ENCODE data around the gene USH2A.

The USH2A gene

DNA sequence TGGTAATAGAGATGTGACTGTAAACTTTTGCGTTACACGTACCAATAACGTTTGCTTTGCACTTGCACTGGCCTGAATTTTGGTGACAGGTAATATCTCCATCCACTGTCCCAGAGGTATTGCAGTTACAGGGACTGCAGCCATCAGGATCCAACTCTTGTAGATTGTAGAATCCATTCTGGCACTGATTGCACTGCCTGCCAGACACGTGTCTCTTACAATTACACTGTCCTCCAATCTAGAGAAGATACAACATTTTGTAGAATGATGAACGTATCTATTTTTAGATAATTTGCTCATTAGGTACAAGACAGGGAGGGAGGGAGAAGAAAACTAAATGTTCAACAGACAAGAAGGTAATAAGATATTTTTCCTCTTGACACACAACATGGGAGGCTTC, 172.4 kb downstream of the USH2A start:
- TF ChIP-seq, protein P1, sequence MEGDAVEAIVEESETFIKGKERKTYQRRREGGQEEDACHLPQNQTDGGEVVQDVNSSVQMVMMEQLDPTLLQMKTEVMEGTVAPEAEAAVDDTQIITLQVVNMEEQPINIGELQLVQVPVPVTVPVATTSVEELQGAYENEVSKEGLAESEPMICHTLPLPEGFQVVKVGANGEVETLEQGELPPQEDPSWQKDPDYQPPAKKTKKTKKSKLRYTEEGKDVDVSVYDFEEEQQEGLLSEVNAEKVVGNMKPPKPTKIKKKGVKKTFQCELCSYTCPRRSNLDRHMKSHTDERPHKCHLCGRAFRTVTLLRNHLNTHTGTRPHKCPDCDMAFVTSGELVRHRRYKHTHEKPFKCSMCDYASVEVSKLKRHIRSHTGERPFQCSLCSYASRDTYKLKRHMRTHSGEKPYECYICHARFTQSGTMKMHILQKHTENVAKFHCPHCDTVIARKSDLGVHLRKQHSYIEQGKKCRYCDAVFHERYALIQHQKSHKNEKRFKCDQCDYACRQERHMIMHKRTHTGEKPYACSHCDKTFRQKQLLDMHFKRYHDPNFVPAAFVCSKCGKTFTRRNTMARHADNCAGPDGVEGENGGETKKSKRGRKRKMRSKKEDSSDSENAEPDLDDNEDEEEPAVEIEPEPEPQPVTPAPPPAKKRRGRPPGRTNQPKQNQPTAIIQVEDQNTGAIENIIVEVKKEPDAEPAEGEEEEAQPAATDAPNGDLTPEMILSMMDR (IDR thresholded peaks at IDR 0.05; ENCODE audit: control insufficient read depth, insufficient read depth, low read depth, low read length, missing control alignments), result no peak
- no peak for DNase-seq (ENCODE audit: low read depth)
- H3K4me3 ChIP-seq (ENCODE audit: control insufficient read depth, low read depth, low read length), result no peak overlapping the region

DNA sequence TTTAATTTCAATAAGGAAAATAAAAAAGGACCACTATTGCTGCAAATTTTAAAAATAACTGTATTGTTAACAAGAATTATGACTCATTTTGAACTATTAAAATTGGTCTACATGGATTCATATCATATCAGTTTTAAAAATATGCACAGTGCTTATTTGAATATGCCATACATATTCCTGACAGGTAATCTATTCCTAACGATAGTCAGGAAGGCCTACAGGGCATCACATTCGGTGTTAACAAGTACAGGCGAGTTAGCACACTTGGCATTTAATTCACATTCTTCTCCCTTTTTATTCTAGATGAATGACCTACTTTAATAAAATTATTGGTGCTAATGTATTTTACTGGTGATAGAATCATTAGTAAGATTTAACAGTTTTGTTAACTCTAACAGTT, 174.6 kb downstream of the USH2A start:
- H3K4me3 ChIP-seq (ENCODE audit: control insufficient read depth, low read depth, low read length), result no peak overlapping the region
- TF ChIP-seq, protein P1 (IDR thresholded peaks at IDR 0.05; ENCODE audit: control insufficient read depth, insufficient read depth, low read depth, low read length, missing control alignments), result no peak
- no peak for DNase-seq (ENCODE audit: low read depth)

DNA sequence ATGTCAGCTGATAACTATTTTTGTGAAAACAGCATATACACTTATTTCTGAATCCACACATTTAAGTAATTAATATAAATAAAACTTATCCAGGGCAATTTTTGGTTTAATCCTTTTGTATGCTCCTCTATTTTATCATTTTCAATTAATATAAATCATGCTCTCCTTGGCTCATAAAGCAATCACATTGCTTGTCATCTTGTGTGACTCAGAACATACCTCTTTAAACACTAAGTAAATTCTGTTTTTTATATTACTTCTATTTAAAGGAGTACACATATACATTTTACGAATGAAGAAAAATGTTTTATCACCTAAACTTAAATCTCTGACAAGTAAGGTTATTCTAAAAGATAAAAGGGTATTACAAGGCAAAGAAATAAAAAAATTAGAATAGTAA, 175.3 kb downstream of the USH2A start:
- DNase-seq (ENCODE audit: low read depth), result no peak
- H3K4me3 ChIP-seq (ENCODE audit: control insufficient read depth, low read depth, low read length), result no peak overlapping the region

DNA sequence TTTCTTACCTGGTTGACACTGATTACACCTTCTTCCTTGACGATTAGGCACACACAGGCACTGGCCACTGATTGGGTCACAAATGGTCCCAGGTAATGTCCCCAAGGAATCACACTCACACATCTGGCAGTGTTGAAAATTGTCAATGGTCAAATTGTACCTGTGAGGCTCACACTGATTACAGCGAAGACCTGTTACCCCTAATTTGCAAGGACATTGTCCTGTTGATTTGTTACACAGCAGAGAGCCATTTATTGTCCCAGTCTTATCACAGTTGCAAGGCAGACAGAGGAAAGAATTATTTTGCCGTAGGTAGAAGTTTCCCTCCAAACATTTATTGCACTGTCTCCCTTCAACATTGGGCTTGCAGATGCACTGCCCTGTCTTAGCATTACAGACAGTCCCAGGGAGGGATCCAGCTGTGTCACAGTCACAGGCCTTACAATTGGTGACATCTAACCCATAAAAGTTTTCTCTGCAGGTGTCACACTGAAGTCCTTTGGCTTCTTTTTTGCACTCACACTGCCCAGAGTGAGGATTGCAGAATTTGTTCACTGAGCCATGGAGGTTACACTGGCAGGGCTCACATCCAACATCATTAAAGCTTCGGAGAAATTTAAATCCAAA, 176.6 kb downstream of the USH2A start:
- no peak for DNase-seq (ENCODE audit: low read depth)
- H3K4me3 ChIP-seq (ENCODE audit: control insufficient read depth, low read depth, low read length), result no peak overlapping the region
- TF ChIP-seq, protein P1 (IDR thresholded peaks at IDR 0.05; ENCODE audit: control insufficient read depth, insufficient read depth, low read depth, low read length, missing control alignments), result no peak

More for the DNA sequence above, 175.3 kb downstream of the USH2A start:
- TF ChIP-seq, protein P1 (IDR thresholded peaks at IDR 0.05; ENCODE audit: control insufficient read depth, insufficient read depth, low read depth, low read length, missing control alignments), result no peak

DNA sequence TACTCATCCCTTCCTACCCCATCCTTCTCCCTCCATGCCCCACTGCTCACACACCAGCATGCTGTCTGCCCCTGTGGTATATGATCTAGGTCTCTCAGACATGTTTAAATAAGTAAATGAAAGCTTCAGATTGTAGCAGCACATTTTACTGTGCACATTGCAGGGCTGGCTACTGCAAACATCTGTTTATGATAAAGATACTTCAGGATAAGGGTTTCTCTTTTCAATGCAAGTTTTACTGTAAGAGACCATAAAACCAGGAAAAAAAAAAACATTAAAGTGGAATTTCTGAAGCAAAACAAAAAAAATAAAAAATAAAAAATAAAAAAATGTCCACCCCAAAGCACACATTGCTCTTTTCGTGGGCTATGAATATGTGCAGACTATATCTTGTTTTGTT, 184.4 kb downstream of the USH2A start:
- TF ChIP-seq, protein P1 (IDR thresholded peaks at IDR 0.05; ENCODE audit: control insufficient read depth, insufficient read depth, low read depth, low read length, missing control alignments), result no peak
- DNase-seq (ENCODE audit: low read depth), result no peak
- no peak overlapping the region for H3K4me3 ChIP-seq (ENCODE audit: control insufficient read depth, low read depth, low read length)

DNA sequence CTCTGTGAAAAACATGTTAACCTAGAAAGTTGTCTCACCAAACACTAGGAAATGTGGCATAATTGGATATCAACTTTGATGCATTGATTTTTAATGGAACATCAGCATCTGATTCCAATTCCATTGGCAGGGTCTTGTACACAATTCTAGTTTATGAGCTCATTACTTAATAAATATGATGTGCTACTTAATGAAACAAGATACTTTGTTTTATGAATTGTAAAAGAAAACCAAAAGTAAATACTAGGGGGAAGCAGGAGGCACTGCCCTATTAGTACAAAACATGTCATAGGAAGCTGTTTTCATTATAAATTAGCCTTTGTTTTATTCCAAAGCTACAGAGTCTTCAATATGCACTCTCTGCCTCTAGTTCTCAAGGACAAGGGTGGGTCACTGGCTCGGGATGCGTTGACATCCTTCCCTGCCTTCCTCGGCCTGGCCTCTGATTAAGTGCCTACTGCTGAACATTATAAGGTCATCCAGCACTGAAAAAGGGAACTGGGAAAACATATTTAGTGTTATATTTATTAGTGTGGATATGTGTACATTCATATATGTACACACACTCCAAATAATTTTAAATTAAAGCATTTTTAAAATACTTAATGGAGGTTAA, 185.2 kb downstream of the USH2A start:
- TF ChIP-seq, protein P1 (IDR thresholded peaks at IDR 0.05; ENCODE audit: control insufficient read depth, insufficient read depth, low read depth, low read length, missing control alignments), result no peak
- DNase-seq (ENCODE audit: low read depth), result no peak
- H3K4me3 ChIP-seq (ENCODE audit: control insufficient read depth, low read depth, low read length), result no peak overlapping the region

Measured in AG09309 (cell line).